ENCODE data around the gene ZNF488.
"Not testable (repeated sequence)": the region's sequence is repeated elsewhere in the genome, so short reads cannot be mapped to it uniquely, and the experiment has no call there.

ZNF488 gene

DNA sequence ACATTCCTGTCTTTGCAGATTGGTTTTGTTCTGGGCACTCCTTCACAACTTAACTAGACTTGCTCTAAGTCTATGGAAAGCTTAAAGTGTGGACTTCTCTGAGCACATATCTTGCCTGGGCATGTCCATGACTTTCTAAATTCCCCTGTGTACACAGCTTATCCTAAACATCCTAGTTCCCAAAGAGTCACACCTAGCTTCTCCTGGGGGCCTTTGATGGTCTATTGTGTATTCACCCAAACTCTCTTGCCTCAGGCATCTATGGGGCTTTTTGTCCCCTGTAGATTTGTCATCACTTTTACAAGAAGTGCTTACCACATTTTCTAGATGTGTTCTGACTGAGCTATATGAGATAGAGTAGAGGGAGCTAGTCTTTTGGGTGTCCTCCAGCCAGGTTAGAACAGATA, 12.2 kb upstream of the ZNF488 start:
- Histone ChIP-seq H3K36me3 (ENCODE audit: control insufficient read depth, low read length) (no peaks in the 10 kb centered on the region), H3K27ac (ENCODE audit: low read depth, low read length) (no peak overlapping the region), H3K4me1 (ENCODE audit: control insufficient read depth, low read length) (no peaks in the 10 kb centered on the region), H3K4me3 (ENCODE audit: low read length) (no peak overlapping the region), H3K4me2 (ENCODE audit: low read length) (no peak overlapping the region), H4K20me1 (ENCODE audit: control insufficient read depth, insufficient read depth, low read depth, low read length) (no peaks in the 10 kb centered on the region), H3K79me2 (ENCODE audit: control insufficient read depth, low read length) (no peaks in the 10 kb centered on the region), H3K9me3 (ENCODE audit: control insufficient read depth, insufficient read depth, low read length) (no peaks in the 10 kb centered on the region), H3K9me2 (replicated peaks; ENCODE audit: control insufficient read depth, low read length) (no peaks in the 10 kb centered on the region), H3K27me3 (ENCODE audit: control insufficient read depth, low read length) (peaks cover 15% of the 10 kb centered on the region), H3F3A (ENCODE audit: control insufficient read depth, insufficient read depth) (no peaks in the 10 kb centered on the region)
- TF ChIP-seq CTCF (IDR thresholded peaks at IDR 0.05; ENCODE audit: low read depth, low read length, poor library complexity, severe bottlenecking) = no peak
- no peak for TF ChIP-seq EZH2phosphoT487 (IDR thresholded peaks at IDR 0.05; ENCODE audit: borderline replicate concordance, low read length)

- H3K4me2 ChIP-seq (ENCODE audit: low read length) = no peak overlapping the region
- H3K79me2 ChIP-seq (ENCODE audit: control insufficient read depth, low read length) = no peaks in the 10 kb centered on the region
- H3K9me3 ChIP-seq (ENCODE audit: control insufficient read depth, insufficient read depth, low read length) = no peaks in the 10 kb centered on the region
- TF ChIP-seq EZH2phosphoT487 (IDR thresholded peaks at IDR 0.05; ENCODE audit: borderline replicate concordance, low read length) (no peak), CTCF (IDR thresholded peaks at IDR 0.05; ENCODE audit: low read depth, low read length, poor library complexity, severe bottlenecking) (no peak)
- H3K9me2 ChIP-seq (replicated peaks; ENCODE audit: control insufficient read depth, low read length) = no peaks in the 10 kb centered on the region
- no peaks in the 10 kb centered on the region for H3F3A ChIP-seq (ENCODE audit: control insufficient read depth, insufficient read depth)
- no peaks in the 10 kb centered on the region for H3K36me3 ChIP-seq (ENCODE audit: control insufficient read depth, low read length)
- H4K20me1 ChIP-seq (ENCODE audit: control insufficient read depth, insufficient read depth, low read depth, low read length) = no peaks in the 10 kb centered on the region
- peaks cover 4% of the 10 kb centered on the region for H3K4me1 ChIP-seq (ENCODE audit: control insufficient read depth, low read length)
- H3K27me3 ChIP-seq (ENCODE audit: control insufficient read depth, low read length) = peaks cover 13% of the 10 kb centered on the region
- H3K4me3 ChIP-seq (ENCODE audit: low read length) = no peak overlapping the region
- H3K27ac ChIP-seq (ENCODE audit: low read depth, low read length) = no peak overlapping the region
These were observed 5.5 kb upstream of the ZNF488 start for GRCh38 chr10:47389619-47390018.

DNA sequence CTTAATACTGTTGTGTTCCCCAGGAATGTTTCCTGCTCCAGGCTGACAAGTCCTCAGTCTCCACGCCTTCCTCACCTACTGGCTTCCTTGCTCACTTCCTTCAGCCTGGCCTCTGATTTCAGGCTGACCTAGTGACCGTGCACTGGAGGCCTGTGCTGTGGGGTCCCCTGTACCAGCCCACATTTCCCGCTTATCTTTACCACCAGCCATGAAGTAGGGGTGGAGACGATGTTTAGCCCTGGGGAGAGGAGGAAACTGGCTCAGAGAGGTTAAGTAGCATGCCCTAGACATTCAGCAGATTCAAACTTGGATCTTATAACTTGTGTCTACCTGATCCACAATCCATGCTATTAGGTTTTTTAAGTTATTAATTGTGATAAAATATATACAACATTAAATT, 4.8 kb upstream of the ZNF488 start:
- Histone ChIP-seq H3K4me3 (ENCODE audit: low read length) (no peak overlapping the region), H3K27me3 (ENCODE audit: control insufficient read depth, low read length) (peaks cover 10% of the 10 kb centered on the region), H3K4me2 (ENCODE audit: low read length) (no peak overlapping the region), H3F3A (ENCODE audit: control insufficient read depth, insufficient read depth) (no peaks in the 10 kb centered on the region), H3K9me2 (replicated peaks; ENCODE audit: control insufficient read depth, low read length) (no peaks in the 10 kb centered on the region), H3K36me3 (ENCODE audit: control insufficient read depth, low read length) (no peaks in the 10 kb centered on the region), H3K27ac (ENCODE audit: low read depth, low read length) (no peak overlapping the region), H3K79me2 (ENCODE audit: control insufficient read depth, low read length) (no peaks in the 10 kb centered on the region), H3K9me3 (ENCODE audit: control insufficient read depth, insufficient read depth, low read length) (no peaks in the 10 kb centered on the region), H3K4me1 (ENCODE audit: control insufficient read depth, low read length) (peaks cover 8% of the 10 kb centered on the region), H4K20me1 (ENCODE audit: control insufficient read depth, insufficient read depth, low read depth, low read length) (no peaks in the 10 kb centered on the region)
- TF ChIP-seq CTCF (IDR thresholded peaks at IDR 0.05; ENCODE audit: low read depth, low read length, poor library complexity, severe bottlenecking) = no peak
- no peak for TF ChIP-seq EZH2phosphoT487 (IDR thresholded peaks at IDR 0.05; ENCODE audit: borderline replicate concordance, low read length)

- H3K9me3 ChIP-seq (ENCODE audit: control insufficient read depth, insufficient read depth, low read length); H3K36me3 ChIP-seq (ENCODE audit: control insufficient read depth, low read length); H4K20me1 ChIP-seq (ENCODE audit: control insufficient read depth, insufficient read depth, low read depth, low read length); H3K9me2 ChIP-seq (replicated peaks; ENCODE audit: control insufficient read depth, low read length); H3K27ac ChIP-seq (ENCODE audit: low read depth, low read length); H3F3A ChIP-seq (ENCODE audit: control insufficient read depth, insufficient read depth); H3K4me3 ChIP-seq (ENCODE audit: low read length); H3K4me2 ChIP-seq (ENCODE audit: low read length); H3K79me2 ChIP-seq (ENCODE audit: control insufficient read depth, low read length): not testable (repeated sequence)
- peaks cover 26% of the 10 kb centered on the region for H3K27me3 ChIP-seq (ENCODE audit: control insufficient read depth, low read length)
- H3K4me1 ChIP-seq (ENCODE audit: control insufficient read depth, low read length) = peaks cover 13% of the 10 kb centered on the region
These were observed 2.0 kb upstream of the ZNF488 start for GRCh38 chr10:47386104-47386503.
